H9 (cell line): ENCODE results near the gene CSNK1E. TPM values are rescaled to one million over a fixed set of nuclear protein-coding genes. Genes with fewer than 3 reads are reported as not detected.

ENCODE experiments used
- DNase-seq: peaks from one replicate; pipeline ENCODE4 v3.0.0-alpha.2; 2017
- H2AFZ ChIP-seq: one replicate; pipeline ENCODE4 v1.6.1; 2013; ENCODE audit warnings: mild to moderate bottlenecking, low read length, control low read depth, moderate library complexity
- H2AK5ac ChIP-seq: 2 replicates; pipeline ENCODE4 v1.6.1; 2013; ENCODE audit warnings: low read length, control low read depth, mixed read lengths; ENCODE audit not compliant: insufficient read length
- H2BK120ac ChIP-seq: one replicate; pipeline ENCODE4 v1.6.1; 2013; ENCODE audit warnings: low read depth, mild to moderate bottlenecking, low read length, control low read depth, inconsistent platforms; ENCODE audit not compliant: poor library complexity, severe bottlenecking
- H2BK12ac ChIP-seq: 2 replicates; pipeline ENCODE4 v1.6.1; 2013; ENCODE audit warnings: low read length, control low read depth, mixed read lengths, low read depth; ENCODE audit not compliant: insufficient read length
- H2BK15ac ChIP-seq: 2 replicates; pipeline ENCODE4 v1.6.1; 2013; ENCODE audit warnings: low read depth, low read length, control low read depth
- H2BK20ac ChIP-seq: one replicate; pipeline ENCODE4 v1.6.1; 2013; ENCODE audit warnings: low read depth, mild to moderate bottlenecking, low read length, control low read depth, inconsistent platforms; ENCODE audit not compliant: poor library complexity, severe bottlenecking
- H2BK5ac ChIP-seq: 2 replicates; pipeline ENCODE4 v1.6.1; 2013; ENCODE audit warnings: low read length, control low read depth, mixed read lengths; ENCODE audit not compliant: insufficient read length
- H3K14ac ChIP-seq: 2 replicates; pipeline ENCODE4 v1.6.1; 2013; ENCODE audit warnings: low read length, control low read depth; ENCODE audit not compliant: insufficient read depth
- H3K18ac ChIP-seq: 2 replicates; pipeline ENCODE4 v1.6.1; 2013; ENCODE audit warnings: low read depth, mild to moderate bottlenecking, mixed read lengths, low read length, control low read depth; ENCODE audit not compliant: insufficient read length
- H3K23ac ChIP-seq: 2 replicates; pipeline ENCODE4 v1.6.1; 2013; ENCODE audit warnings: low read length, control low read depth, mixed read lengths, low read depth; ENCODE audit not compliant: insufficient read length
- H3K23me2 ChIP-seq: 2 replicates; pipeline ENCODE4 v1.6.1; 2013; ENCODE audit warnings: low read depth, mild to moderate bottlenecking, mixed read lengths, low read length, control low read depth; ENCODE audit not compliant: insufficient read length, poor library complexity, severe bottlenecking
- H3K27ac ChIP-seq: 2 replicates; pipeline ENCODE4 v1.5.1; 2013; ENCODE audit warnings: low read length, control low read depth, mixed read lengths, low read depth; ENCODE audit not compliant: insufficient read length
- H3K27me3 ChIP-seq: 2 replicates; pipeline ENCODE4 v1.6.1; 2013; ENCODE audit warnings: low read length, control low read depth, inconsistent platforms; ENCODE audit not compliant: insufficient read depth
- H3K4ac ChIP-seq: 2 replicates; pipeline ENCODE4 v1.6.1; 2013; ENCODE audit warnings: low read depth, mild to moderate bottlenecking, control low read depth, inconsistent platforms, low read length, moderate library complexity
- H3K4me1 ChIP-seq: 2 replicates; pipeline ENCODE4 v1.6.1; 2013; ENCODE audit warnings: low read length, control low read depth, inconsistent platforms; ENCODE audit not compliant: insufficient read depth
- H3K4me2 ChIP-seq: 2 replicates; pipeline ENCODE4 v1.6.1; 2013; ENCODE audit warnings: low read length, control low read depth, mixed read lengths; ENCODE audit not compliant: insufficient read length, insufficient read depth
- H3K56ac ChIP-seq: 2 replicates; pipeline ENCODE4 v1.6.1; 2013; ENCODE audit warnings: low read depth, mild to moderate bottlenecking, mixed read lengths, low read length, control low read depth; ENCODE audit not compliant: insufficient read length
- H3K79me1 ChIP-seq: 2 replicates; pipeline ENCODE4 v1.6.1; 2013; ENCODE audit warnings: low read depth, mild to moderate bottlenecking, moderate library complexity, low read length, control low read depth, inconsistent platforms; ENCODE audit not compliant: insufficient read depth, poor library complexity, severe bottlenecking
- H3K79me2 ChIP-seq: 2 replicates; pipeline ENCODE4 v1.6.1; 2013; ENCODE audit warnings: low read length, control low read depth, inconsistent platforms; ENCODE audit not compliant: insufficient read depth
- H3K9ac ChIP-seq: 2 replicates; pipeline ENCODE4 v1.6.1; 2013; ENCODE audit warnings: low read length, control low read depth, mixed read lengths; ENCODE audit not compliant: insufficient read length; ENCODE audit errors: extremely low read depth
- H3K9me3 ChIP-seq: one replicate; pipeline ENCODE4 v1.6.1; 2013; ENCODE audit warnings: low read depth, low read length, inconsistent platforms; ENCODE audit not compliant: control insufficient read depth
- H3T11ph ChIP-seq: one replicate; pipeline ENCODE4 v1.6.1; 2013; ENCODE audit warnings: mild to moderate bottlenecking, low read length, control low read depth, inconsistent platforms
- H4K20me1 ChIP-seq: one replicate; pipeline ENCODE4 v1.6.1; 2013; ENCODE audit not compliant: control insufficient read depth, insufficient read length, insufficient read depth
- H4K5ac ChIP-seq: 2 replicates; pipeline ENCODE4 v1.6.1; 2013; ENCODE audit warnings: low read depth, mild to moderate bottlenecking, mixed read lengths, low read length, control low read depth; ENCODE audit not compliant: insufficient read length
- H4K8ac ChIP-seq: replicated peaks from 2 replicates; pipeline ENCODE4 v1.6.1; 2013; ENCODE audit warnings: low read length, control low read depth, mixed read lengths, low read depth; ENCODE audit not compliant: insufficient read length
- H4K91ac ChIP-seq: 2 replicates; pipeline ENCODE4 v1.6.1; 2013; ENCODE audit warnings: low read depth, mild to moderate bottlenecking, moderate library complexity, mixed read lengths, low read length, control low read depth; ENCODE audit not compliant: insufficient read length
- H3K27ac Mint-ChIP-seq, 3 experiments: 2 replicates in 2 of 3; 3 replicates in 1 of 3; pipeline ENCODE4 v1.8.0; 2020 to 2021; ENCODE audit warnings: mixed read lengths in 3 of 3, mild to moderate bottlenecking in 1 of 3, moderate library complexity in 1 of 3
- H3K27me3 Mint-ChIP-seq: 2 replicates; pipeline ENCODE4 v1.8.0; 2021; ENCODE audit warnings: low read depth, mild to moderate bottlenecking, moderate library complexity, mixed read lengths
- H3K36me3 Mint-ChIP-seq, 3 experiments: 2 replicates in 2 of 3; 3 replicates in 1 of 3; pipeline ENCODE4 v1.8.0; 2020 to 2021; ENCODE audit warnings: low read depth in 3 of 3, mixed read lengths in 3 of 3; ENCODE audit not compliant: insufficient read depth in 1 of 3
- H3K4me1 Mint-ChIP-seq, 2 experiments: 2 replicates each; pipeline ENCODE4 v1.8.0; 2020; ENCODE audit warnings: mixed read lengths in 2 of 2
- H3K4me3 Mint-ChIP-seq, 2 experiments: 2 replicates in 1 of 2; 3 replicates in 1 of 2; pipeline ENCODE4 v1.8.0; 2020 to 2021; ENCODE audit warnings: mild to moderate bottlenecking in 2 of 2, mixed read lengths in 2 of 2, moderate library complexity in 1 of 2
- H3K9me3 Mint-ChIP-seq, 2 experiments: 2 replicates in 1 of 2; 3 replicates in 1 of 2; pipeline ENCODE4 v1.8.0; 2020; ENCODE audit warnings: mild to moderate bottlenecking in 2 of 2, mixed read lengths in 2 of 2, moderate library complexity in 1 of 2
- WGBS: extraction: QIAGEN DNeasy Blood & Tissue Kit; methylation state at CpG from one replicate; pipeline ENCODE4 v1.1.7; 2013; ENCODE audit warnings: missing lambda C conversion rate, low lambda C conversion rate, mixed read lengths; ENCODE audit not compliant: insufficient read length; ENCODE audit errors: extremely low coverage; 5-methylcytosine and 5-hydroxymethylcytosine counted together
- total RNA-seq: library from RNA; stranded (reverse); gene quantifications from 2 replicates; pipeline ENCODE4 v1.2.1, GENCODE V29; 2021
- TF ChIP-seq, protein P1 (sequence below): fragments of 200-600 bp; sonication (generic); conservative IDR thresholded peaks from 3 replicates; pipeline ENCODE4 v1.8.0; 2021; ENCODE audit warnings: antibody characterized with exemption, mild to moderate bottlenecking

The CSNK1E gene
- total RNA-seq, 1 experiment from 2014 or later: 236 TPM

DNA sequence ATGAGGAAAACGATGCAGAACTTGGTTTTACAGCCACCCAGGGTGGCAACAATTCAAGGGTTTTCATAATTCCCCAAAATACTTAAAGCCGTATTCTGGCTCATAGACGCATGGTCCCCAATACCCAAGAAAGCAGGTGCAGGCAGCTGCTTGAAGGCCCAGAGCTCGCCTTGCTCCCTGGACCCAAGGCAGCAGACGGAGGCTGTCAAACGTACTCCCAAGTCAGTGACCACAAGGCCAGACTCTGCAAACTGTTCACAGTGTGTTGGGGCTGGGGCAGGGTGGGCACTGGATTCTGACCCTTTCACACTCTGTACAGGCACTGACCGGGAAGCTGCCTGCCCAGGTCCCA, 65.9 kb downstream of the CSNK1E start:
- Histone ChIP-seq H2AK5ac (no peak overlapping the region), H3K27me3 (no peaks in the 10 kb centered on the region), H3K23ac (no peak overlapping the region), H3K14ac (no peak overlapping the region), H3K9me3 (no peaks in the 10 kb centered on the region), H4K8ac (no peak overlapping the region), H3K4ac (no peak overlapping the region), H3K23me2 (no peaks in the 10 kb centered on the region), H2BK20ac (no peak overlapping the region), H2AFZ (no peak overlapping the region), H3K56ac (no peak overlapping the region), H3T11ph (no peak overlapping the region), H2BK12ac (no peak overlapping the region), H3K79me2 (peaks cover 3% of the 10 kb centered on the region; the same call in 1 of the 2 replicates), H3K27ac (no peak overlapping the region), H2BK5ac (no peak overlapping the region), H4K91ac (no peak overlapping the region), H3K4me2 (no peak overlapping the region), H3K9ac (no peak overlapping the region), H3K79me1 (no peaks in the 10 kb centered on the region), H2BK120ac (no peak overlapping the region), H3K18ac (no peak overlapping the region), H4K5ac (no peak overlapping the region), H4K20me1 (no peaks in the 10 kb centered on the region), H3K4me1 (no peaks in the 10 kb centered on the region), H2BK15ac (no peak overlapping the region)
- Mint-ChIP-seq H3K4me1 (peaks cover 0 to 4% of the 10 kb centered on the region in 2 experiments; a peak in 1 of 4 replicates), H3K27ac (no peak overlapping the region), H3K36me3 (peaks cover 14 to 39% (median 20%) of the 10 kb centered on the region in 3 experiments), H3K9me3 (0 out of 5 replicates have a peak, but pooled peaks cover 0 to 2% of the 10 kb centered on the region in 2 experiments), H3K4me3 (no peak overlapping the region), H3K27me3 (no peaks in the 10 kb centered on the region)
- DNase-seq: no peak
- TF ChIP-seq, protein P1, sequence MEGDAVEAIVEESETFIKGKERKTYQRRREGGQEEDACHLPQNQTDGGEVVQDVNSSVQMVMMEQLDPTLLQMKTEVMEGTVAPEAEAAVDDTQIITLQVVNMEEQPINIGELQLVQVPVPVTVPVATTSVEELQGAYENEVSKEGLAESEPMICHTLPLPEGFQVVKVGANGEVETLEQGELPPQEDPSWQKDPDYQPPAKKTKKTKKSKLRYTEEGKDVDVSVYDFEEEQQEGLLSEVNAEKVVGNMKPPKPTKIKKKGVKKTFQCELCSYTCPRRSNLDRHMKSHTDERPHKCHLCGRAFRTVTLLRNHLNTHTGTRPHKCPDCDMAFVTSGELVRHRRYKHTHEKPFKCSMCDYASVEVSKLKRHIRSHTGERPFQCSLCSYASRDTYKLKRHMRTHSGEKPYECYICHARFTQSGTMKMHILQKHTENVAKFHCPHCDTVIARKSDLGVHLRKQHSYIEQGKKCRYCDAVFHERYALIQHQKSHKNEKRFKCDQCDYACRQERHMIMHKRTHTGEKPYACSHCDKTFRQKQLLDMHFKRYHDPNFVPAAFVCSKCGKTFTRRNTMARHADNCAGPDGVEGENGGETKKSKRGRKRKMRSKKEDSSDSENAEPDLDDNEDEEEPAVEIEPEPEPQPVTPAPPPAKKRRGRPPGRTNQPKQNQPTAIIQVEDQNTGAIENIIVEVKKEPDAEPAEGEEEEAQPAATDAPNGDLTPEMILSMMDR: no peak
- WGBS: no CpG with 5 or more reads among the region's 7 CpGs
